Measurements from ENCODE around the gene UCHL3. TPM values are rescaled to one million over a fixed set of nuclear protein-coding genes. Genes with fewer than 3 reads are reported as not detected.

The UCHL3 gene
- total RNA-seq, 1 experiment from 2014 or later: 50.8 TPM

DNA sequence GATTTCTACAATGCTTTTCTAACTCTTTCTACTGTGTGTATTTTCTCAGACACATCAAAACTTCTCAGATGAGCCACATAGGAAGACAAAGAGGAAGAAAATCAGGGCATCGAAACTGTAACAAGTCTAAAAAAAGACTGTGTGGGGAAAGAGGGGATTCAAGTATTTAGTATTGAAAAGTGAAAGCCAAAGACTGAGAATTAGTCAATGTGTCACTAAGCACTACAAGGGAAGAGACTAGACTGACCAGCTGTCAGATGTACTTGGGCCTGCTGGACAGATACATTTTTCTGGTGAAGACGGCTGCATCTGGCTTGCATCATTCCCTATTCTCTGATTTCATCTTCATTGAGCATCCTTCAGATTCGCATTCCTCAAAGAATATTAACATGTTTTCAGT is 37.3 kb upstream of the UCHL3 start:
- Histone ChIP-seq H2BK20ac (ENCODE audit: low read depth, low read length, poor library complexity, severe bottlenecking) (no peak overlapping the region), H4K20me1 (ENCODE audit: control insufficient read depth, insufficient read depth, insufficient read length) (no peaks in the 10 kb centered on the region), H3T11ph (ENCODE audit: low read length) (no peak overlapping the region), H4K8ac (replicated peaks; ENCODE audit: insufficient read length, low read depth, low read length) (no peak overlapping the region), H2BK15ac (ENCODE audit: low read depth, low read length) (no peak overlapping the region), H3K23ac (ENCODE audit: insufficient read length, low read depth, low read length) (no peak overlapping the region), H3K56ac (ENCODE audit: insufficient read length, low read depth, low read length) (no peak overlapping the region), H2BK5ac (ENCODE audit: insufficient read length, low read length) (no peak overlapping the region), H2BK12ac (ENCODE audit: insufficient read length, low read depth, low read length) (no peak overlapping the region), H3K79me1 (ENCODE audit: insufficient read depth, low read depth, low read length, poor library complexity, severe bottlenecking) (no peaks in the 10 kb centered on the region), H3K23me2 (ENCODE audit: insufficient read length, low read depth, low read length, poor library complexity, severe bottlenecking) (no peaks in the 10 kb centered on the region), H3K4me1 (ENCODE audit: insufficient read depth, low read length) (no peaks in the 10 kb centered on the region), H4K5ac (ENCODE audit: insufficient read length, low read depth, low read length) (no peak overlapping the region), H2AFZ (ENCODE audit: low read length) (no peak overlapping the region), H3K4ac (ENCODE audit: low read depth, low read length) (no peak overlapping the region), H3K9ac (ENCODE audit: extremely low read depth, insufficient read length, low read length) (no peak overlapping the region), H2BK120ac (ENCODE audit: low read depth, low read length, poor library complexity, severe bottlenecking) (no peak overlapping the region), H3K79me2 (ENCODE audit: insufficient read depth, low read length) (no peaks in the 10 kb centered on the region), H3K27me3 (ENCODE audit: insufficient read depth, low read length) (no peaks in the 10 kb centered on the region; the same call in 1 of the 2 replicates), H3K18ac (ENCODE audit: insufficient read length, low read depth, low read length) (no peak overlapping the region), H3K27ac (ENCODE audit: insufficient read length, low read depth, low read length) (no peak overlapping the region), H3K9me3 (ENCODE audit: control insufficient read depth, low read depth, low read length) (no peaks in the 10 kb centered on the region), H3K4me2 (ENCODE audit: insufficient read depth, insufficient read length, low read length) (no peak overlapping the region), H2AK5ac (ENCODE audit: insufficient read length, low read length) (no peak overlapping the region), H4K91ac (ENCODE audit: insufficient read length, low read depth, low read length) (no peak overlapping the region), H3K14ac (ENCODE audit: insufficient read depth, low read length) (no peak overlapping the region)
- no peak overlapping the region for H3K27ac Mint-ChIP-seq
- WGBS (ENCODE audit: extremely low coverage, insufficient read length, low lambda C conversion rate): no CpG with 5 or more reads among the region's 3 CpGs
- H3K4me1 Mint-ChIP-seq: no peaks in the 10 kb centered on the region
- H3K4me3 Mint-ChIP-seq: no peak overlapping the region
- H3K9me3 Mint-ChIP-seq: no peaks in the 10 kb centered on the region
- no peaks in the 10 kb centered on the region for H3K27me3 Mint-ChIP-seq (ENCODE audit: low read depth)
- DNase-seq: no peak
- TF ChIP-seq, protein P1, sequence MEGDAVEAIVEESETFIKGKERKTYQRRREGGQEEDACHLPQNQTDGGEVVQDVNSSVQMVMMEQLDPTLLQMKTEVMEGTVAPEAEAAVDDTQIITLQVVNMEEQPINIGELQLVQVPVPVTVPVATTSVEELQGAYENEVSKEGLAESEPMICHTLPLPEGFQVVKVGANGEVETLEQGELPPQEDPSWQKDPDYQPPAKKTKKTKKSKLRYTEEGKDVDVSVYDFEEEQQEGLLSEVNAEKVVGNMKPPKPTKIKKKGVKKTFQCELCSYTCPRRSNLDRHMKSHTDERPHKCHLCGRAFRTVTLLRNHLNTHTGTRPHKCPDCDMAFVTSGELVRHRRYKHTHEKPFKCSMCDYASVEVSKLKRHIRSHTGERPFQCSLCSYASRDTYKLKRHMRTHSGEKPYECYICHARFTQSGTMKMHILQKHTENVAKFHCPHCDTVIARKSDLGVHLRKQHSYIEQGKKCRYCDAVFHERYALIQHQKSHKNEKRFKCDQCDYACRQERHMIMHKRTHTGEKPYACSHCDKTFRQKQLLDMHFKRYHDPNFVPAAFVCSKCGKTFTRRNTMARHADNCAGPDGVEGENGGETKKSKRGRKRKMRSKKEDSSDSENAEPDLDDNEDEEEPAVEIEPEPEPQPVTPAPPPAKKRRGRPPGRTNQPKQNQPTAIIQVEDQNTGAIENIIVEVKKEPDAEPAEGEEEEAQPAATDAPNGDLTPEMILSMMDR (conservative IDR thresholded peaks at IDR 0.05): no peak
- no peaks in the 10 kb centered on the region for H3K36me3 Mint-ChIP-seq (ENCODE audit: insufficient read depth in 1 of 3, low read depth in 3 of 3)

Measured in H9 (cell line).